Neuronal stem cell (in vitro differentiated cells): ENCODE measurements around the gene VGLL4. TPM values are rescaled to one million over a fixed set of nuclear protein-coding genes. Genes with fewer than 3 reads are reported as not detected.

Source experiments
- DNase-seq: peaks from one replicate; pipeline ENCODE4 v3.0.0-alpha.2; 2013; ENCODE audit warnings: low spot score
- H2AFZ ChIP-seq: one replicate; pipeline ENCODE4 v1.6.1; 2013; ENCODE audit warnings: mild to moderate bottlenecking, low read length, inconsistent platforms
- H2AK5ac ChIP-seq: 2 replicates; pipeline ENCODE4 v1.6.1; 2013; ENCODE audit warnings: low read depth, mild to moderate bottlenecking, inconsistent platforms, low read length, moderate library complexity, mixed read lengths
- H2BK120ac ChIP-seq: 2 replicates; pipeline ENCODE4 v1.6.1; 2013; ENCODE audit warnings: low read depth, mild to moderate bottlenecking, inconsistent platforms, low read length, moderate library complexity, mixed read lengths
- H2BK12ac ChIP-seq: one replicate; pipeline ENCODE4 v1.6.1; 2013; ENCODE audit warnings: low read length, inconsistent platforms
- H2BK15ac ChIP-seq: 2 replicates; pipeline ENCODE4 v1.6.1; 2013; ENCODE audit warnings: mild to moderate bottlenecking, low read length, inconsistent platforms, mixed read lengths
- H2BK5ac ChIP-seq: one replicate; pipeline ENCODE4 v1.6.1; 2013; ENCODE audit warnings: inconsistent platforms, mild to moderate bottlenecking, low read length, moderate library complexity
- H3K14ac ChIP-seq: one replicate; pipeline ENCODE4 v1.6.1; 2013; ENCODE audit warnings: low read length, inconsistent platforms
- H3K18ac ChIP-seq: 2 replicates; pipeline ENCODE4 v1.6.1; 2013; ENCODE audit warnings: low read length, inconsistent platforms
- H3K23ac ChIP-seq: 2 replicates; pipeline ENCODE4 v1.6.1; 2013; ENCODE audit warnings: low read depth, mild to moderate bottlenecking, mixed read lengths, low read length, inconsistent platforms; ENCODE audit not compliant: poor library complexity
- H3K27ac ChIP-seq: replicated peaks from 3 replicates; pipeline ENCODE4 v1.5.1; 2013; ENCODE audit warnings: low read length, inconsistent platforms
- H3K27me3 ChIP-seq, 3 experiments: 2 replicates each; pipeline ENCODE4 v1.6.1; 2013; ENCODE audit warnings: low read length in 3 of 3, mild to moderate bottlenecking in 2 of 3, inconsistent platforms in 1 of 3, low read depth in 1 of 3, mixed read lengths in 1 of 3, moderate library complexity in 1 of 3; ENCODE audit not compliant: control insufficient read depth in 3 of 3, insufficient read depth in 3 of 3
- H3K36me3 ChIP-seq, 2 donors: replicated peaks in 1 of 2; 2 replicates each; pipeline ENCODE4 v1.6.1; 2013; ENCODE audit warnings: low read length in 2 of 2; ENCODE audit not compliant: control insufficient read depth in 2 of 2, insufficient read depth in 2 of 2
- H3K4ac ChIP-seq: 2 replicates; pipeline ENCODE4 v1.6.1; 2013; ENCODE audit warnings: inconsistent platforms, mild to moderate bottlenecking, low read length, moderate library complexity
- H3K4me1 ChIP-seq, 2 donors: 1 replicate in 1 of 2; 2 replicates in 1 of 2; pipeline ENCODE4 v1.6.1; 2013; ENCODE audit warnings: low read length in 2 of 2, low read depth in 1 of 2; ENCODE audit not compliant: control insufficient read depth in 2 of 2, insufficient read depth in 1 of 2
- H3K4me2 ChIP-seq: one replicate; pipeline ENCODE4 v1.6.1; 2013; ENCODE audit warnings: mild to moderate bottlenecking, low read length, inconsistent platforms; ENCODE audit not compliant: insufficient read depth, poor library complexity, severe bottlenecking
- H3K4me3 ChIP-seq, 2 donors: 2 replicates each; pipeline ENCODE4 v1.5.1; 2013; ENCODE audit warnings: low read length in 2 of 2, mild to moderate bottlenecking in 2 of 2, inconsistent platforms in 1 of 2, moderate library complexity in 1 of 2
- H3K79me1 ChIP-seq: one replicate; pipeline ENCODE4 v1.6.1; 2013; ENCODE audit warnings: low read depth, mild to moderate bottlenecking, inconsistent platforms, low read length, moderate library complexity
- H3K9ac ChIP-seq: one replicate; pipeline ENCODE4 v1.6.1; 2013; ENCODE audit warnings: mild to moderate bottlenecking, low read depth, low read length, inconsistent platforms; ENCODE audit not compliant: poor library complexity
- H3K9me3 ChIP-seq, 2 donors: replicated peaks in 1 of 2; 2 replicates each; pipeline versions ENCODE3 to v1.6.1; 2013; ENCODE audit warnings: low read length in 2 of 2, mild to moderate bottlenecking in 2 of 2, inconsistent platforms in 1 of 2, low read depth in 1 of 2, mixed read lengths in 1 of 2, moderate library complexity in 1 of 2; ENCODE audit not compliant: control insufficient read depth in 2 of 2, insufficient read depth in 1 of 2
- H4K8ac ChIP-seq: one replicate; pipeline ENCODE4 v1.6.1; 2013; ENCODE audit warnings: low read depth, mild to moderate bottlenecking, inconsistent platforms, low read length, moderate library complexity
- H4K91ac ChIP-seq: one replicate; pipeline ENCODE4 v1.6.1; 2013; ENCODE audit warnings: low read length, low read depth, mild to moderate bottlenecking, inconsistent platforms; ENCODE audit not compliant: poor library complexity
- WGBS, 2 donors: extraction: QIAGEN DNeasy Blood & Tissue Kit; methylation state at CpG; one replicate each; pipeline ENCODE4 v1.1.7; 2013; ENCODE audit warnings: missing lambda C conversion rate in 2 of 2, mixed read lengths in 1 of 2; ENCODE audit not compliant: insufficient read length in 2 of 2, insufficient replicate concordance in 1 of 2; ENCODE audit errors: extremely low coverage in 2 of 2; 5-methylcytosine and 5-hydroxymethylcytosine counted together
- polyA plus RNA-seq, 2 experiments: library from polyadenylated mRNA; stranded (reverse); fragments of 200-250 nt; gene quantifications; one replicate each; pipeline ENCODE4 v1.2.3, GENCODE V29; 2013

Gene VGLL4, protein sequence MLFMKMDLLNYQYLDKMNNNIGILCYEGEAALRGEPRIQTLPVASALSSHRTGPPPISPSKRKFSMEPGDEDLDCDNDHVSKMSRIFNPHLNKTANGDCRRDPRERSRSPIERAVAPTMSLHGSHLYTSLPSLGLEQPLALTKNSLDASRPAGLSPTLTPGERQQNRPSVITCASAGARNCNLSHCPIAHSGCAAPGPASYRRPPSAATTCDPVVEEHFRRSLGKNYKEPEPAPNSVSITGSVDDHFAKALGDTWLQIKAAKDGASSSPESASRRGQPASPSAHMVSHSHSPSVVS
- polyA plus RNA-seq (2013, experiment 1 of 2): 67.7 TPM
- polyA plus RNA-seq (2013, experiment 2 of 2): 69.5 TPM

DNA sequence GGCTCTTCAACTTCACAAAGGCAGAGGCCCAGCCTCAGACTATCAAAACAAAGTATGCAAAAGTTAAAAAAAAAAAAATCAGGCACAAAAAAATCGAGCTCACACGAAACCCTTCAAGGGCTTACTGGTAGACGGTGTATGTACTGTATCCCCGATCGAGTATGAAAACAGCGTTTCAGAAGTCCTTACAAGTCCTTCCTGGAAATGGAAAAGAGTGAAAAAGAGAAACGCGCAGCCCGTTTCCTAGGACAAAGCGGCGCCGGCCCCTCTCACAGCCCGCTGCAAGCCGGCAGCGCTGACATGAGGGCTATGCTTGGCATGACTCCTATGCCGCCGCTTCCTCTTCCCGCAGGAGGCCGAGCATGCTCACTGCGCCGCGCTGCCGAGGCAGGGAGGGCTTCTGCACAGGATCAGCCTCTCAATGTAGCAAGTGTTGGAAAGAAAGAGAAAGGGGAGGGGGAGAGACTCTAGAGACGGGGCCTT, at the start of gene VGLL4:
VGLL4 (minus strand) TSS at position 311 of the 483 bp plus-strand sequence. CDS start 397 bp downstream, outside the sequence.
- H3K36me3 ChIP-seq: peaks cover 0 to 18% of the 10 kb centered on the region in 2 donors
- WGBS, 2 donors: no CpG with 5 or more reads among the region's 24 CpGs
- peak within 1 kb of the TSS; percentile 86 for H2BK15ac ChIP-seq
- H3K27me3 ChIP-seq: no peaks in the 10 kb centered on the region
- peak within 1 kb of the TSS; percentile 69 for H2AK5ac ChIP-seq
- H3K9ac ChIP-seq: peak within 1 kb of the TSS; percentile 97
- H4K91ac ChIP-seq: no peak within 1 kb of the TSS
- peaks cover 10 to 23% of the 10 kb centered on the region in 2 donors for H3K4me1 ChIP-seq
- peak; percentile 84 for DNase-seq
- H3K18ac ChIP-seq: peak within 1 kb of the TSS; percentile 99
- peak within 1 kb of the TSS; percentile 87 for H3K27ac ChIP-seq
- no peak within 1 kb of the TSS for H4K8ac ChIP-seq
- H3K4me2 ChIP-seq: peak within 1 kb of the TSS; percentile 73
- no peak within 1 kb of the TSS for H2BK120ac ChIP-seq
- H3K4me3 ChIP-seq: peak within 1 kb of the TSS; percentile 80 to 99
- peak within 1 kb of the TSS; percentile 30 for H2BK12ac ChIP-seq
- no peaks in the 10 kb centered on the region for H3K9me3 ChIP-seq
- H2BK5ac ChIP-seq: peak within 1 kb of the TSS; percentile 95
- peaks cover 2% of the 10 kb centered on the region for H3K79me1 ChIP-seq
- H2AFZ ChIP-seq: peak within 1 kb of the TSS; percentile 51
- peak within 1 kb of the TSS; percentile 86 for H3K4ac ChIP-seq
- peak within 1 kb of the TSS; percentile 69 for H3K23ac ChIP-seq
- peak within 1 kb of the TSS; percentile 87 for H3K14ac ChIP-seq

DNA sequence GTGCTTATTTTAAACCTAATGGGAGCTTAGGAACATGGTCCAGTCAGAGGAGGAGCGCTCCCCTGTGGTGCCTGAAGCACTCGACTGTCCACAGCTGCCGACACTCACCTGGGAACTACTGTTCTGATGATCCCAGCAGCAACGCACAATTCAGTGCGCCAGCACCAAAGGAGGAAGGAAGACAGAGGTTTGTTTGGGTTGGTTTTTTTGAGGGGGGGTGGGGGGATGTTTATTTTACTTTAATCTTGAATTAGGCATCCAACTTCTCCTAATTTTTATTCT, 48.8 kb upstream of the VGLL4 start:
- H2BK5ac ChIP-seq: no peak overlapping the region
- no peak overlapping the region for H4K8ac ChIP-seq
- no peak overlapping the region for H3K23ac ChIP-seq
- no peak overlapping the region for H3K4me3 ChIP-seq
- H3K27ac ChIP-seq: no peak overlapping the region
- H3K4ac ChIP-seq: no peak overlapping the region
- no peak overlapping the region for H2BK12ac ChIP-seq
- no peak overlapping the region for H3K4me2 ChIP-seq
- no peaks in the 10 kb centered on the region for H3K79me1 ChIP-seq
- H3K18ac ChIP-seq: no peak overlapping the region
- H2AK5ac ChIP-seq: no peak overlapping the region
- no peaks in the 10 kb centered on the region for H3K27me3 ChIP-seq
- H3K36me3 ChIP-seq: no peaks in the 10 kb centered on the region
- H2AFZ ChIP-seq: no peak overlapping the region
- no peak overlapping the region for H2BK120ac ChIP-seq
- no peak overlapping the region for H2BK15ac ChIP-seq
- H3K4me1 ChIP-seq: peaks cover 0 to 2% of the 10 kb centered on the region in 2 donors
- no peak overlapping the region for H4K91ac ChIP-seq
- no peak overlapping the region for H3K9ac ChIP-seq
- H3K9me3 ChIP-seq: no peaks in the 10 kb centered on the region
- DNase-seq: no peak
- H3K14ac ChIP-seq: no peak overlapping the region
- no CpG with 5 or more reads among the region's 5 CpGs for WGBS, 2 donors

DNA sequence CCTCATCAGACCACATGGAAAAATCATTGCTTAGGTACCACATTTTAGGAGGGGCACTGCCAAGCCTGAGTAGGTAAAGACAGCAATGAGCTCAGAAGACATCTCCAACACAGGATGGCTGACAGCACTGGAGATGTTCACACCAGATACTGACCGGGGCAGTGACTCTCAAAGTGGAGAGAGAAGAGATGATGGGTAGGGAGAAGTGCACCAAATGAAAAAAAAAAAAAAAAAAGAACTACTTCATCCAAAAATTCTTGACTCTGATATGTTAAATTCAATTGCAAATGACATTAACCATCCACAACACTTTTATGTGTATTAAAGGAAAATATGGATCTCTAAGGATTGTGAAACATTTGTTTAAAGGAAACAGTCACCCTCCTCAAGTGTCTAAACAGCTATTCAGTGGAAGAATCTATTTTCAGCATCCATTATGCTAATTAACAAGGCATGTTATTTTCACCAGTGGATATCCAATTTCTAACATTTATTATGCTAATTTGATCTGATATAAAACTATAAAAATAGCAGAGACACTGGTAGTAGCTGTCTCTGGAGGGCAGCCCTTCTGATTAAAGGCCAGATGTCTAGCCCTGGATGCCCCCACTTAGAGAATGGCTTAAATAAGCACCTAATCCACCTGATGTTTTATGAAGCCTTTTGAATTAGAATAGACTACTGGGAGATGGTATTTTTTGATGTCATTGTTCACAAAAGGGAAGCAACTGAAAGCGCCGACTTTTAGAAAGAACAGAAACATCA, 48.2 kb upstream of the VGLL4 start:
- Histone ChIP-seq H2BK120ac (no peak overlapping the region), H2AFZ (no peak overlapping the region), H3K18ac (no peak overlapping the region), H2BK15ac (no peak overlapping the region), H3K9ac (no peak overlapping the region), H3K9me3 (no peaks in the 10 kb centered on the region), H3K36me3 (no peaks in the 10 kb centered on the region), H4K91ac (no peak overlapping the region), H3K79me1 (no peaks in the 10 kb centered on the region), H3K4ac (no peak overlapping the region), H4K8ac (no peak overlapping the region), H3K23ac (no peak overlapping the region), H3K4me3 (no peak overlapping the region), H3K4me1 (peaks cover 0 to 2% of the 10 kb centered on the region in 2 donors), H2BK12ac (no peak overlapping the region), H3K27ac (no peak overlapping the region), H3K4me2 (no peak overlapping the region), H2BK5ac (no peak overlapping the region), H3K27me3 (no peaks in the 10 kb centered on the region), H3K14ac (no peak overlapping the region), H2AK5ac (no peak overlapping the region)
- no peak for DNase-seq
- no CpG with 5 or more reads among the region's 3 CpGs for WGBS, 2 donors
